Measurements from ENCODE around the gene CD3E. TPM values are rescaled to one million over a fixed set of nuclear protein-coding genes. Genes with fewer than 3 reads are reported as not detected.

The CD3E gene
- total RNA-seq, 5 donors from 2014 or later (not counting 1 experiment from before 2014, with no cell fraction given), result 555 to 659 (median 596) TPM

- H3K4me3 Mint-ChIP-seq, result peak overlapping the region in 2 of 3 donors; percentile 28 to 31
- peaks cover 90 to 94% (median 91%) of the 10 kb centered on the region in 3 donors for H3K4me1 Mint-ChIP-seq
- POLR2A ChIA-PET, result interaction anchor here (0.5 to 0.9 kb wide), 3 partner anchors 27 to 62 kb away, joined by 3 to 4 read pairs (median 3); no protein-coding TSS in a partner anchor
- H3K27ac Mint-ChIP-seq, result peak overlapping the region; percentile 85 to 92
- peaks cover 71% of the 10 kb centered on the region for H3K36me3 Mint-ChIP-seq
- WGBS (ENCODE audit: insufficient coverage), result 0% methylated on average over 1 of the region's 4 CpGs
- peak overlapping the region; percentile 61 for H3K27ac ChIP-seq (ENCODE audit: low read length)
- DNase-seq, result peak in 1 of 35 experiments; percentile 49
- no peaks in the 10 kb centered on the region for H3K27me3 Mint-ChIP-seq
- no peaks in the 10 kb centered on the region for H3K27me3 ChIP-seq (replicated peaks in 1 of 2; ENCODE audit: control insufficient read depth in 2 of 2, extremely low read depth in 1 of 2, insufficient read depth in 2 of 2, low read length in 1 of 2)
- no peaks in the 10 kb centered on the region for H3K9me3 ChIP-seq
- H3K4me1 ChIP-seq (ENCODE audit: control insufficient read depth in 1 of 2, extremely low read depth in 1 of 2, insufficient read depth in 2 of 2, low read length in 2 of 2), result peaks cover 67 to 79% of the 10 kb centered on the region in 2 experiments
- no peaks in the 10 kb centered on the region for H3K9me3 Mint-ChIP-seq
- no peak overlapping the region for H3K4me3 ChIP-seq (ENCODE audit: control insufficient read depth in 1 of 2, extremely low read depth in 1 of 2, low read length in 1 of 2)
- H3K36me3 ChIP-seq (ENCODE audit: control insufficient read depth in 2 of 2, extremely low read depth in 1 of 2, insufficient read depth in 1 of 2, low read length in 1 of 2), result peaks cover 12 to 85% of the 10 kb centered on the region in 2 donors
- CTCF ChIA-PET, result interaction anchor here (0.5 to 2.2 kb wide), 15 partner anchors 10 to 113 kb away, joined by 3 to 15 read pairs (median 4); partner anchors contain the start of genes ATP5MG (in 1 of the 2), CD3D (in 1 of the 2) and JAML (in 1 of the 2)
- ATAC-seq (replicated peaks in 1 of 4), result peak in 1 of 4 experiments; percentile 26
These were observed 7.0 kb downstream of the CD3E start for GRCh38 chr11:118311518-118311917.

- Mint-ChIP-seq H3K9me3 (no peaks in the 10 kb centered on the region), H3K27me3 (no peaks in the 10 kb centered on the region), H3K4me3 (peak overlapping the region in 2 of 3 donors; percentile 0 to 31), H3K36me3 (peaks cover 66% of the 10 kb centered on the region), H3K27ac (peak overlapping the region; percentile 85 to 92), H3K4me1 (peaks cover 90 to 93% (median 91%) of the 10 kb centered on the region in 3 donors)
- peaks cover 12 to 79% of the 10 kb centered on the region in 2 donors for H3K36me3 ChIP-seq (ENCODE audit: control insufficient read depth in 2 of 2, extremely low read depth in 1 of 2, insufficient read depth in 1 of 2, low read length in 1 of 2)
- H3K27ac ChIP-seq (ENCODE audit: low read length), result peak overlapping the region; percentile 61
- no peak overlapping the region for H3K4me3 ChIP-seq (ENCODE audit: control insufficient read depth in 1 of 2, extremely low read depth in 1 of 2, low read length in 1 of 2)
- 86% methylated on average over 1 of the region's 2 CpGs for WGBS (ENCODE audit: insufficient coverage)
- ChIA-PET CTCF (interaction anchor here (0.5 to 2.2 kb wide), 11 partner anchors 11 to 114 kb away, joined by 3 to 15 read pairs (median 6); partner anchors contain the start of genes ATP5MG (in 1 of the 2), CD3D (in 1 of the 2) and JAML (in 1 of the 2)), POLR2A (interaction anchor here in 1 of 2 donors (0.9 kb wide), 1 partner anchor 61 kb away, joined by 3 read pairs; no protein-coding TSS in a partner anchor)
- H3K27me3 ChIP-seq (replicated peaks in 1 of 2; ENCODE audit: control insufficient read depth in 2 of 2, extremely low read depth in 1 of 2, insufficient read depth in 2 of 2, low read length in 1 of 2), result no peaks in the 10 kb centered on the region
- peaks cover 67 to 79% of the 10 kb centered on the region in 2 experiments for H3K4me1 ChIP-seq (ENCODE audit: control insufficient read depth in 1 of 2, extremely low read depth in 1 of 2, insufficient read depth in 2 of 2, low read length in 2 of 2)
- no peak for DNase-seq
- ATAC-seq (replicated peaks in 1 of 4), result no peak
- no peaks in the 10 kb centered on the region for H3K9me3 ChIP-seq
These were observed 7.8 kb downstream of the CD3E start for GRCh38 chr11:118312328-118312727.

DNA sequence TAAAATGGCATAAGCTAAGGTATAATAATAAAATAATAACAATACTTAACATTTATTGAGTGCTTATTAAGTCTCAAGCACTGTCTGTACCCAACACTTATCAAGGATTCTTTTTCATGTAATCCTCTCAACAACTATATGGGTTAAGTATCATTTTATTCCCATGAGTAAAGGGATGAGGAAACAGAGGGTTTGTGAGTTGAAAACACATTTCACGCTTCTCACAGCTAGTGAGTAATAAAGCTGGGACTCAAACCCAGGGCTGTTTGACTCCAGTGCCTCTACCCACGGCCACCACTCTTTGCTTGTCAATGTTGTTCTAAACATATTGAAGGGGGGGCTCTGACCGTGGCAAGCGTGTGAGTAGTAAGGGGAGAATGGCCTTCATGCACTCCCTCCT is 8.7 kb downstream of the CD3E start:
- H3K36me3 Mint-ChIP-seq, result peaks cover 63% of the 10 kb centered on the region
- H3K4me3 ChIP-seq (ENCODE audit: control insufficient read depth in 1 of 2, extremely low read depth in 1 of 2, low read length in 1 of 2), result no peak overlapping the region
- peak overlapping the region; percentile 92 to 93 for H3K27ac Mint-ChIP-seq
- DNase-seq (no peak), ATAC-seq (replicated peaks in 1 of 4) (no peak)
- no CpG with 5 or more reads among the region's 4 CpGs for WGBS (ENCODE audit: insufficient coverage)
- H3K4me1 ChIP-seq (ENCODE audit: control insufficient read depth in 1 of 2, extremely low read depth in 1 of 2, insufficient read depth in 2 of 2, low read length in 2 of 2), result peaks cover 67 to 79% of the 10 kb centered on the region in 2 experiments
- H3K9me3 Mint-ChIP-seq, result no peaks in the 10 kb centered on the region
- peak overlapping the region; percentile 61 for H3K27ac ChIP-seq (ENCODE audit: low read length)
- no peaks in the 10 kb centered on the region for H3K27me3 ChIP-seq (replicated peaks in 1 of 2; ENCODE audit: control insufficient read depth in 2 of 2, extremely low read depth in 1 of 2, insufficient read depth in 2 of 2, low read length in 1 of 2)
- H3K4me1 Mint-ChIP-seq, result peaks cover 89 to 91% (median 90%) of the 10 kb centered on the region in 3 donors
- H3K36me3 ChIP-seq (ENCODE audit: control insufficient read depth in 2 of 2, extremely low read depth in 1 of 2, insufficient read depth in 1 of 2, low read length in 1 of 2), result peaks cover 12 to 70% of the 10 kb centered on the region in 2 donors
- ChIA-PET CTCF (interaction anchor here (0.5 to 1.9 kb wide), 2 partner anchors 32 to 50 kb away, joined by 6 to 8 read pairs; no protein-coding TSS in a partner anchor), POLR2A (no interaction called here)
- H3K4me3 Mint-ChIP-seq, result peak overlapping the region in 1 of 3 donors; percentile 41
- H3K9me3 ChIP-seq, result no peaks in the 10 kb centered on the region
- H3K27me3 Mint-ChIP-seq, result no peaks in the 10 kb centered on the region

- Mint-ChIP-seq H3K4me3 (peak overlapping the region in 1 of 3 donors; percentile 53), H3K9me3 (peaks cover 0 to 7% (median 0%) of the 10 kb centered on the region in 3 donors), H3K27ac (peak overlapping the region; percentile 99), H3K4me1 (peaks cover 91 to 92% (median 91%) of the 10 kb centered on the region in 3 donors), H3K36me3 (peaks cover 54% of the 10 kb centered on the region), H3K27me3 (no peaks in the 10 kb centered on the region)
- ChIA-PET POLR2A (interaction anchor here in 1 of 2 donors (0.7 kb wide), 1 partner anchor 24 kb away, joined by 5 read pairs; no protein-coding TSS in a partner anchor), CTCF (no interaction called here)
- Histone ChIP-seq H3K4me3 (ENCODE audit: control insufficient read depth in 1 of 2, extremely low read depth in 1 of 2, low read length in 1 of 2) (no peak overlapping the region), H3K27ac (ENCODE audit: low read length) (peak overlapping the region; percentile 78), H3K27me3 (replicated peaks in 1 of 2; ENCODE audit: control insufficient read depth in 2 of 2, extremely low read depth in 1 of 2, insufficient read depth in 2 of 2, low read length in 1 of 2) (no peaks in the 10 kb centered on the region), H3K9me3 (no peaks in the 10 kb centered on the region), H3K4me1 (ENCODE audit: control insufficient read depth in 1 of 2, extremely low read depth in 1 of 2, insufficient read depth in 2 of 2, low read length in 2 of 2) (peaks cover 78 to 81% of the 10 kb centered on the region in 2 experiments), H3K36me3 (ENCODE audit: control insufficient read depth in 2 of 2, extremely low read depth in 1 of 2, insufficient read depth in 1 of 2, low read length in 1 of 2) (peaks cover 12 to 57% of the 10 kb centered on the region in 2 donors)
- ATAC-seq (replicated peaks in 1 of 4) (no peak), DNase-seq (no peak)
- no CpG with 5 or more reads among the region's 7 CpGs for WGBS (ENCODE audit: insufficient coverage)
These were observed 10.5 kb downstream of the CD3E start for GRCh38 chr11:118314988-118315411.

DNA sequence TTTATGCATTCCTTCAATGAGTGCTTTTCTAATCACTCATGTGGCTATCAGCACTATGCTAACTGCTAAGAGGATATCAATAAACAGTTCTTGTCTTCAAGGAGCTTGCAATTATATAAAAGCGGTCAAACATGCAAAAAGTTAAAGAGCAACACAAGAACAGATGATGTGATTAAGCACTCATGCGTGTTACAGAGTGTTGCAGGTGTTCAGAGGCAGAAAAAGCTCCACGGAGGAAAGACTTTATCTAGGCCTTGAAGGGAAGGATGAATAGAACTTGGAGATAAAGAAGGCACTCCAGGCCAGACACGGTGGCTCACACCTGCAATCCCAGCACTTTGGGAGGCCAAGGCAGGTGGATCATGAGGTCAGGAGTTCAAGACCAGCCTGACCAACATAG is 13.6 kb downstream of the CD3E start:
- Histone ChIP-seq H3K27me3 (replicated peaks in 1 of 2; ENCODE audit: control insufficient read depth in 2 of 2, extremely low read depth in 1 of 2, insufficient read depth in 2 of 2, low read length in 1 of 2) (no peaks in the 10 kb centered on the region), H3K4me3 (ENCODE audit: control insufficient read depth in 1 of 2, extremely low read depth in 1 of 2, low read length in 1 of 2) (no peak overlapping the region), H3K4me1 (ENCODE audit: control insufficient read depth in 1 of 2, extremely low read depth in 1 of 2, insufficient read depth in 2 of 2, low read length in 2 of 2) (peaks cover 60 to 96% of the 10 kb centered on the region in 2 experiments), H3K36me3 (ENCODE audit: control insufficient read depth in 2 of 2, extremely low read depth in 1 of 2, insufficient read depth in 1 of 2, low read length in 1 of 2) (peaks cover 12 to 30% of the 10 kb centered on the region in 2 donors), H3K9me3 (no peaks in the 10 kb centered on the region), H3K27ac (ENCODE audit: low read length) (peak overlapping the region; percentile 39)
- CTCF ChIA-PET, result interaction anchor here (0.6 to 0.9 kb wide), 6 partner anchors 14 to 908 kb away, joined by 3 to 13 read pairs (median 3); partner anchors contain the start of gene CD3E (in 1 of the 2)
- peak overlapping the region; percentile 95 to 99 for H3K27ac Mint-ChIP-seq
- peaks cover 0 to 11% (median 0%) of the 10 kb centered on the region in 3 donors for H3K9me3 Mint-ChIP-seq
- peaks cover 39% of the 10 kb centered on the region for H3K36me3 Mint-ChIP-seq
- WGBS (ENCODE audit: insufficient coverage), result 76% methylated on average over 2 of the region's 4 CpGs
- H3K4me3 Mint-ChIP-seq, result peak overlapping the region in 1 of 3 donors; percentile 73
- DNase-seq, result no peak
- ATAC-seq (replicated peaks in 1 of 4), result no peak
- POLR2A ChIA-PET, result interaction anchor here (0.6 to 0.8 kb wide), 5 partner anchors 13 to 798 kb away, joined by 3 to 18 read pairs (median 10); partner anchors contain the start of gene CD3D (in 1 of the 2)
- no peaks in the 10 kb centered on the region for H3K27me3 Mint-ChIP-seq
- H3K4me1 Mint-ChIP-seq, result peaks cover 88% of the 10 kb centered on the region in 3 donors

DNA sequence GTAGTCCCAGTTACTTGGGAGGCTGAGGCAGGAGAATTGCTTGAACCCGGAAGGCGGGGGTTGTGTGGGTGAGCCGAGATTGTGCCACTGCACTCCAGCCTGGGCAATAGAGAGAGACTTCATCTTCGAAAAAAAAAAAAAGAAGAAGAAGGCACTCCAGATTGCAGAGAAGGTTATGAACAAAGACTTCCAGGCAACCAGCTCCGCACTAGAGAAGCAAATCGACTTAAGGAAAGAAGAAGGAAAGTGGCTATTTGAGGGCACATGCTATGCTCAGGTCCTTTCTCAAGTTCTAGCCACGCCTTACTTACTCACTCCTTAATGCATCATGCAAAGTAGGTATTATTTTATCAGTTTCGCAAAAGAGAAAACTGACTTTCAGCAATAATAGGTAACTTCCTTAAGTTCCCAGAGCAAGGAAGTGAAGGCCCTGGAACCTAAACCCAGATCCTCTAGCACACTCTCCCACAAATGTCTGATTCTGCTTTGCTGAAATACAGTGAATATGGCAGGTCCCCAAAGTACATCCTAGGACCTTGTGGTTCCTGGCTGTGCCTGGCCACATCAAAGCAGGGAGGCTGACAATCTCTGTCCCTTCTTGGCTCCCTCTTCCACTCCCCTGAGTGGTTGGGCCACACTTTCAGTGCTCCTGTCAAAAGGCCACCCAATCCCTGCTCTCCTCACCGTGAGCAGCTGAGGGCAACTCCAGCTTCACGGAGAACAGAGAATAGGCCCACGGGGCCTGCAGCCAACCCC is 14.2 kb downstream of the CD3E start:
- H3K27me3 Mint-ChIP-seq, result no peaks in the 10 kb centered on the region

More for the DNA sequence above, 14.2 kb downstream of the CD3E start:
- ATAC-seq (replicated peaks in 1 of 4), result no peak
- Histone ChIP-seq H3K36me3 (ENCODE audit: control insufficient read depth in 2 of 2, extremely low read depth in 1 of 2, insufficient read depth in 1 of 2, low read length in 1 of 2) (peaks cover 7 to 24% of the 10 kb centered on the region in 2 donors), H3K4me3 (ENCODE audit: control insufficient read depth in 1 of 2, extremely low read depth in 1 of 2, low read length in 1 of 2) (no peak overlapping the region), H3K27me3 (replicated peaks in 1 of 2; ENCODE audit: control insufficient read depth in 2 of 2, extremely low read depth in 1 of 2, insufficient read depth in 2 of 2, low read length in 1 of 2) (no peaks in the 10 kb centered on the region), H3K27ac (ENCODE audit: low read length) (peak overlapping the region; percentile 39), H3K4me1 (ENCODE audit: control insufficient read depth in 1 of 2, extremely low read depth in 1 of 2, insufficient read depth in 2 of 2, low read length in 2 of 2) (peaks cover 55 to 90% of the 10 kb centered on the region in 2 experiments), H3K9me3 (no peaks in the 10 kb centered on the region)
- CTCF ChIA-PET, result interaction anchor here (0.6 to 0.9 kb wide), 6 partner anchors 14 to 908 kb away, joined by 3 to 13 read pairs (median 3); partner anchors contain the start of gene CD3E (in 1 of the 2)
- WGBS (ENCODE audit: insufficient coverage), result 79% methylated on average over 8 of the region's 11 CpGs
- POLR2A ChIA-PET, result interaction anchor here (0.6 to 0.8 kb wide), 3 partner anchors 14 to 105 kb away, joined by 3 to 10 read pairs (median 4); partner anchors contain the start of gene CD3D (in 1 of the 2)
- Mint-ChIP-seq H3K4me3 (peak overlapping the region in 1 of 3 donors; percentile 73), H3K4me1 (peaks cover 87 to 91% (median 89%) of the 10 kb centered on the region in 3 donors), H3K27ac (peak overlapping the region; percentile 95 to 99), H3K36me3 (peaks cover 39% of the 10 kb centered on the region), H3K9me3 (peaks cover 0 to 11% (median 0%) of the 10 kb centered on the region in 3 donors)
- no peak for DNase-seq

Data from T-cell (primary cell).